ENCODE results near the gene TUBA1A.

DNA sequence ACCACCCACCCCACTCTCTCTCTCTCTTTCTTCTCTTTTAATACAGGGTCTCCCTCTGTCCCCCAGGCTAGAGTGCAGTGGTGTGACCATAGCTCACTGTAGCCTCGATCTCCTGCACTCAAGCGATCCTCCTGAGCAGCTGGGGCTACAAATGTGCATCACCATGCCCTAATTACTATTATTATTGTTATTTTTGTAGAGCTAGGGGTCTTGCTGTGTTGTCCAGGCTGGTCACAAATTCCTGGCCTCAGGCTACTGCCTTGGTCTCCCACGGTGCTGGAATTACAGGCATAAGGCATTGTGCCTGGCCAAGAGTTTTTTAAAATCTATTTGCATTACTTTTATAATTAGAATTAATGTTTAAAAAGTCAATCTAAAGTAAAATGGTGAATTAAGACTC is 34.7 kb downstream of the TUBA1A start:
- TF ChIP-seq, protein P1, sequence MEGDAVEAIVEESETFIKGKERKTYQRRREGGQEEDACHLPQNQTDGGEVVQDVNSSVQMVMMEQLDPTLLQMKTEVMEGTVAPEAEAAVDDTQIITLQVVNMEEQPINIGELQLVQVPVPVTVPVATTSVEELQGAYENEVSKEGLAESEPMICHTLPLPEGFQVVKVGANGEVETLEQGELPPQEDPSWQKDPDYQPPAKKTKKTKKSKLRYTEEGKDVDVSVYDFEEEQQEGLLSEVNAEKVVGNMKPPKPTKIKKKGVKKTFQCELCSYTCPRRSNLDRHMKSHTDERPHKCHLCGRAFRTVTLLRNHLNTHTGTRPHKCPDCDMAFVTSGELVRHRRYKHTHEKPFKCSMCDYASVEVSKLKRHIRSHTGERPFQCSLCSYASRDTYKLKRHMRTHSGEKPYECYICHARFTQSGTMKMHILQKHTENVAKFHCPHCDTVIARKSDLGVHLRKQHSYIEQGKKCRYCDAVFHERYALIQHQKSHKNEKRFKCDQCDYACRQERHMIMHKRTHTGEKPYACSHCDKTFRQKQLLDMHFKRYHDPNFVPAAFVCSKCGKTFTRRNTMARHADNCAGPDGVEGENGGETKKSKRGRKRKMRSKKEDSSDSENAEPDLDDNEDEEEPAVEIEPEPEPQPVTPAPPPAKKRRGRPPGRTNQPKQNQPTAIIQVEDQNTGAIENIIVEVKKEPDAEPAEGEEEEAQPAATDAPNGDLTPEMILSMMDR (IDR thresholded peaks at IDR 0.05 in 4 of 5, conservative IDR thresholded peaks at IDR 0.05 in 1 of 5), result no peak
- no peak for TF ChIP-seq POLR2A (IDR thresholded peaks at IDR 0.05)

Data from gastrocnemius medialis (tissue), 4 donors.